Neuronal stem cell (in vitro differentiated cells): ENCODE data around the gene ARF6.

Source experiments
- DNase-seq: peaks from one replicate; pipeline ENCODE4 v3.0.0-alpha.2; 2013; ENCODE audit warnings: low spot score
- H2AFZ ChIP-seq: one replicate; pipeline ENCODE4 v1.6.1; 2013; ENCODE audit warnings: mild to moderate bottlenecking, low read length, inconsistent platforms
- H2AK5ac ChIP-seq: 2 replicates; pipeline ENCODE4 v1.6.1; 2013; ENCODE audit warnings: low read depth, mild to moderate bottlenecking, inconsistent platforms, low read length, moderate library complexity, mixed read lengths
- H2BK120ac ChIP-seq: 2 replicates; pipeline ENCODE4 v1.6.1; 2013; ENCODE audit warnings: low read depth, mild to moderate bottlenecking, inconsistent platforms, low read length, moderate library complexity, mixed read lengths
- H2BK12ac ChIP-seq: one replicate; pipeline ENCODE4 v1.6.1; 2013; ENCODE audit warnings: low read length, inconsistent platforms
- H2BK15ac ChIP-seq: 2 replicates; pipeline ENCODE4 v1.6.1; 2013; ENCODE audit warnings: mild to moderate bottlenecking, low read length, inconsistent platforms, mixed read lengths
- H2BK5ac ChIP-seq: one replicate; pipeline ENCODE4 v1.6.1; 2013; ENCODE audit warnings: inconsistent platforms, mild to moderate bottlenecking, low read length, moderate library complexity
- H3K14ac ChIP-seq: one replicate; pipeline ENCODE4 v1.6.1; 2013; ENCODE audit warnings: low read length, inconsistent platforms
- H3K18ac ChIP-seq: 2 replicates; pipeline ENCODE4 v1.6.1; 2013; ENCODE audit warnings: low read length, inconsistent platforms
- H3K23ac ChIP-seq: 2 replicates; pipeline ENCODE4 v1.6.1; 2013; ENCODE audit warnings: low read depth, mild to moderate bottlenecking, mixed read lengths, low read length, inconsistent platforms; ENCODE audit not compliant: poor library complexity
- H3K27ac ChIP-seq: replicated peaks from 3 replicates; pipeline ENCODE4 v1.5.1; 2013; ENCODE audit warnings: low read length, inconsistent platforms
- H3K27me3 ChIP-seq, 3 experiments: 2 replicates each; pipeline ENCODE4 v1.6.1; 2013; ENCODE audit warnings: low read length in 3 of 3, mild to moderate bottlenecking in 2 of 3, inconsistent platforms in 1 of 3, low read depth in 1 of 3, mixed read lengths in 1 of 3, moderate library complexity in 1 of 3; ENCODE audit not compliant: control insufficient read depth in 3 of 3, insufficient read depth in 3 of 3
- H3K36me3 ChIP-seq, 2 donors: replicated peaks in 1 of 2; 2 replicates each; pipeline ENCODE4 v1.6.1; 2013; ENCODE audit warnings: low read length in 2 of 2; ENCODE audit not compliant: control insufficient read depth in 2 of 2, insufficient read depth in 2 of 2
- H3K4ac ChIP-seq: 2 replicates; pipeline ENCODE4 v1.6.1; 2013; ENCODE audit warnings: inconsistent platforms, mild to moderate bottlenecking, low read length, moderate library complexity
- H3K4me1 ChIP-seq, 2 donors: 1 replicate in 1 of 2; 2 replicates in 1 of 2; pipeline ENCODE4 v1.6.1; 2013; ENCODE audit warnings: low read length in 2 of 2, low read depth in 1 of 2; ENCODE audit not compliant: control insufficient read depth in 2 of 2, insufficient read depth in 1 of 2
- H3K4me2 ChIP-seq: one replicate; pipeline ENCODE4 v1.6.1; 2013; ENCODE audit warnings: mild to moderate bottlenecking, low read length, inconsistent platforms; ENCODE audit not compliant: insufficient read depth, poor library complexity, severe bottlenecking
- H3K4me3 ChIP-seq, 2 donors: 2 replicates each; pipeline ENCODE4 v1.5.1; 2013; ENCODE audit warnings: low read length in 2 of 2, mild to moderate bottlenecking in 2 of 2, inconsistent platforms in 1 of 2, moderate library complexity in 1 of 2
- H3K79me1 ChIP-seq: one replicate; pipeline ENCODE4 v1.6.1; 2013; ENCODE audit warnings: low read depth, mild to moderate bottlenecking, inconsistent platforms, low read length, moderate library complexity
- H3K9ac ChIP-seq: one replicate; pipeline ENCODE4 v1.6.1; 2013; ENCODE audit warnings: mild to moderate bottlenecking, low read depth, low read length, inconsistent platforms; ENCODE audit not compliant: poor library complexity
- H3K9me3 ChIP-seq, 2 donors: replicated peaks in 1 of 2; 2 replicates each; pipeline versions ENCODE3 to v1.6.1; 2013; ENCODE audit warnings: low read length in 2 of 2, mild to moderate bottlenecking in 2 of 2, inconsistent platforms in 1 of 2, low read depth in 1 of 2, mixed read lengths in 1 of 2, moderate library complexity in 1 of 2; ENCODE audit not compliant: control insufficient read depth in 2 of 2, insufficient read depth in 1 of 2
- H4K8ac ChIP-seq: one replicate; pipeline ENCODE4 v1.6.1; 2013; ENCODE audit warnings: low read depth, mild to moderate bottlenecking, inconsistent platforms, low read length, moderate library complexity
- H4K91ac ChIP-seq: one replicate; pipeline ENCODE4 v1.6.1; 2013; ENCODE audit warnings: low read length, low read depth, mild to moderate bottlenecking, inconsistent platforms; ENCODE audit not compliant: poor library complexity
- WGBS, 2 donors: extraction: QIAGEN DNeasy Blood & Tissue Kit; methylation state at CpG; one replicate each; pipeline ENCODE4 v1.1.7; 2013; ENCODE audit warnings: missing lambda C conversion rate in 2 of 2, mixed read lengths in 1 of 2; ENCODE audit not compliant: insufficient read length in 2 of 2, insufficient replicate concordance in 1 of 2; ENCODE audit errors: extremely low coverage in 2 of 2; 5-methylcytosine and 5-hydroxymethylcytosine counted together

The ARF6 gene

DNA sequence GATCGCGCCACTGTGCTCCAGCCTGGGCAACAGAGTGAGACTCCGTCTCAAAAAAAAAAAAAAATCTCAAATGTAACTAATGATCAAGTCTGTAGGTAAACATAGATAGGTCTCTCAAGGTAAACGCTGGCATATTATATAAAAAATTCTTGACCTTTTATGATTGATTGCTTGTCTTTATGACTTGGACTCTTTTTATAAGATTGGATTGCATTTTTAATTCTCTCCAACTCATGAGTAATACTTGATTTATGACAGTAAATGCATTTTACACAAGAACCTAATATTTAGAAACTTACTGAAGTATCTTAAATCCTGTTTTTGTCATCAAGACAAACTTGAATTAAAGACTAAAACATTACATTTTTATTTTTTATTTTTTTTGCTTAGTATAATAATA is 16.1 kb downstream of the ARF6 start:
- Histone ChIP-seq H3K36me3 (no peaks in the 10 kb centered on the region), H2AK5ac (no peak overlapping the region), H3K4ac (no peak overlapping the region), H3K18ac (no peak overlapping the region), H2BK5ac (no peak overlapping the region), H2AFZ (no peak overlapping the region), H3K9ac (no peak overlapping the region), H3K27me3 (no peaks in the 10 kb centered on the region), H3K4me3 (no peak overlapping the region), H3K4me1 (no peaks in the 10 kb centered on the region), H3K14ac (no peak overlapping the region), H4K91ac (no peak overlapping the region), H4K8ac (no peak overlapping the region), H3K9me3 (no peaks in the 10 kb centered on the region), H3K4me2 (no peak overlapping the region), H2BK120ac (no peak overlapping the region), H2BK12ac (no peak overlapping the region), H3K23ac (no peak overlapping the region), H3K27ac (no peak overlapping the region), H3K79me1 (no peaks in the 10 kb centered on the region), H2BK15ac (no peak overlapping the region)
- no CpG with 5 or more reads among the region's 4 CpGs for WGBS, 2 donors
- DNase-seq = no peak

DNA sequence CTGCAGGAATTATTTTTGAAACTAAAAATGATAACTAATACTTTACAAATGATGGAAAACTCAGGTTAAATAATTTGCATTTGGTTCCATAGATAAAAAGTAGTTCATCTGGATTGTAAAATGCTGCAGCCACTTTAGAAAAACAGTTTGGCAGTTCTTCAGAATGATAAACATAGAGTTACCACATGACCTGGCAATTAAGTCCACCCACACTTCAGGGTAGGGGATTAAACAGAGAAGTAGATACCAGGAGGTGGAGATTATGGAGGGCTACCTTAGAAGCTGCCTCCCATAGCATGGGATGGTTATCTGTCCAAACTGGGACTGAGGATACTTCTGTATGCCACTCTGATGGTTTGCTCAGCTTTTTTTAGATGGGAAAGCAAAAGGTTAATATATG is 22.2 kb downstream of the ARF6 start:
- Histone ChIP-seq H2BK12ac (no peak overlapping the region), H2AK5ac (no peak overlapping the region)

DNA sequence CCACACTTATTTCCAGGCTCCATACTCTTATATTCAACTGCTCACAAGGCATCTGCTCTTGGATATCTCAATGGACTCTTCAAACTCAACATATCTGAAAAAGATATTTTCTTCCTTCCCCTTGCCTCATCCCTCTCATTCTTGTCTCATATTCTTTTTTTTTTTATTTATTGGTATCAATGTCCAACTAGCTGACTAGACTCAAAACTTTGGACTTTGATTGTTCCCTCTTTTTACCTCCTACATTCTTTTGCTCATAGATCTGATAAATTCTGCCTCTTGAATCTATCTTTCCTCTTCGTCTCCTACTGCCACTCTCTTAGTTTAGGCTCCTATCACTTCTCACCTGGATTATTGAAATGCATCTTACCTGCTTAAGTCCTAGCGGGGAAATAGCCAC is 25.8 kb downstream of the ARF6 start:
- Histone ChIP-seq H3K4me3 (no peak overlapping the region), H3K9ac (no peak overlapping the region), H2AFZ (no peak overlapping the region), H3K14ac (no peak overlapping the region), H4K91ac (no peak overlapping the region), H2BK12ac (no peak overlapping the region), H3K79me1 (no peaks in the 10 kb centered on the region), H3K4ac (no peak overlapping the region), H3K27ac (no peak overlapping the region), H3K4me2 (no peak overlapping the region), H2BK120ac (no peak overlapping the region), H3K36me3 (no peaks in the 10 kb centered on the region), H3K23ac (no peak overlapping the region), H3K4me1 (no peaks in the 10 kb centered on the region), H2BK5ac (no peak overlapping the region), H4K8ac (no peak overlapping the region), H2BK15ac (no peak overlapping the region), H3K9me3 (no peaks in the 10 kb centered on the region), H2AK5ac (no peak overlapping the region), H3K27me3 (peaks cover 0 to 2% (median 0%) of the 10 kb centered on the region in 3 experiments), H3K18ac (no peak overlapping the region)
- no peak for DNase-seq
- no CpG with 5 or more reads among the region's 2 CpGs for WGBS, 2 donors

More for the DNA sequence above, 22.2 kb downstream of the ARF6 start:
- no peak overlapping the region for H3K14ac ChIP-seq
- no peak overlapping the region for H3K23ac ChIP-seq
- no peaks in the 10 kb centered on the region for H3K36me3 ChIP-seq
- H3K18ac ChIP-seq = no peak overlapping the region
- no peaks in the 10 kb centered on the region for H3K79me1 ChIP-seq
- H3K4me1 ChIP-seq = no peaks in the 10 kb centered on the region
- no peak for DNase-seq
- H4K8ac ChIP-seq = no peak overlapping the region
- no peak overlapping the region for H2BK120ac ChIP-seq
- no peak overlapping the region for H3K4me3 ChIP-seq
- H3K27me3 ChIP-seq = no peaks in the 10 kb centered on the region
- H2BK15ac ChIP-seq = no peak overlapping the region
- no peak overlapping the region for H2BK5ac ChIP-seq
- H3K4me2 ChIP-seq = no peak overlapping the region
- H4K91ac ChIP-seq = no peak overlapping the region
- no peak overlapping the region for H3K27ac ChIP-seq
- H3K4ac ChIP-seq = no peak overlapping the region
- H3K9ac ChIP-seq = no peak overlapping the region
- H2AFZ ChIP-seq = peak overlapping the region; percentile 73
- no peaks in the 10 kb centered on the region for H3K9me3 ChIP-seq

DNA sequence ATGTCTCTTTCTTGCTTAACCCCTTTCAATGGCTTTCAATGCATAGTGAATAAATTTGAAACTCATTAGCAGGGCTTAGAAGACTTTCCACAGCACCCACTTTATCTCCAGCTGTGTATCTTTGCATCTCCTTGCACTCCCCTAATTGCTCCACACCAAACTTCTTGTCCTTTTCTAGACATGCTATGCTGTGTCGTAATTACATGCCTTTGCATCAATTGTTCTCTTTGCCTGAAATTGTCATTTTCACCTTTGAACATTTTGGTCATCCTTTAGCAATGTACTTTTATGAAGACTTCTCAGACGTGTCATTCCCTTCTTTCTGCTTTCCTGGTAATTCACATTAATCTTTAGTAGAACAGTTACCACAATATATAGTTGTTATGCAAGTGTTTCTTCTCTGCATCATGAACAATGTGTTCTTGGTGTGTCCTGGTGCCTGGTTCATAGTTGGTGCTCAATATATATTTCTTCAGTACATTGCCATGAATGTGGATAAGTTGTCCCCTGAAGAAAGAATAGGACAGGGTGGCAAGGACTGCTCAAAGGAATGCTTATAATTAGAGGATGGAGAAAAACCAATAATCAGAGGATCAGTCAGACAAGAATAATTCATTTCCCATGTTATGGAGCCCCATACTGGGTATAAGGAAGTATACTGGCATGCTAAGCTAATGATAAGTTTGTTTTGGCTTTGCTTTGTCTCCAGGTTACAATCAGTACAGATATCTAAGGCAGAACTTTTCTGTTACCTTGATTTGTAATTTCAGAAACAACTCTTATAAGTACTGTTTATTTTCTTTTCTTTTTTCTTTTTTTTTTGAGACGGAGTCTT is 27.2 kb downstream of the ARF6 start:
- Histone ChIP-seq H3K36me3 (no peaks in the 10 kb centered on the region), H3K14ac (no peak overlapping the region), H2BK15ac (no peak overlapping the region), H2BK120ac (no peak overlapping the region), H3K9me3 (no peaks in the 10 kb centered on the region), H3K27me3 (peaks cover 0 to 3% (median 0%) of the 10 kb centered on the region in 3 experiments), H3K9ac (no peak overlapping the region), H3K23ac (no peak overlapping the region), H2BK12ac (no peak overlapping the region), H3K27ac (no peak overlapping the region), H3K4me2 (no peak overlapping the region), H3K4me1 (no peaks in the 10 kb centered on the region), H4K91ac (no peak overlapping the region), H3K79me1 (no peaks in the 10 kb centered on the region), H2AFZ (no peak overlapping the region), H2BK5ac (no peak overlapping the region), H3K18ac (no peak overlapping the region), H4K8ac (no peak overlapping the region), H3K4ac (no peak overlapping the region), H3K4me3 (no peak overlapping the region), H2AK5ac (no peak overlapping the region)
- no CpG with 5 or more reads among the region's 3 CpGs for WGBS, 2 donors
- DNase-seq = no peak
